GM21381 (cell line): Measurements from ENCODE around the gene ADGRA3.
"Not testable (repeated sequence)": the region's sequence is repeated elsewhere in the genome, so short reads cannot be mapped to it uniquely, and the experiment has no call there.

Experiments used
- ATAC-seq: cut with Tn5 transposase; IDR thresholded peaks from one replicate; pipeline ENCODE4 v1.9.1; 2021; ENCODE audit warnings: mild to moderate bottlenecking, moderate library complexity; ENCODE audit not compliant: unreplicated experiment

ADGRA3 gene

GRCh38 chr4:22384154-22384553 is 131.7 kb downstream of the ADGRA3 start:
- no peak for ATAC-seq

DNA sequence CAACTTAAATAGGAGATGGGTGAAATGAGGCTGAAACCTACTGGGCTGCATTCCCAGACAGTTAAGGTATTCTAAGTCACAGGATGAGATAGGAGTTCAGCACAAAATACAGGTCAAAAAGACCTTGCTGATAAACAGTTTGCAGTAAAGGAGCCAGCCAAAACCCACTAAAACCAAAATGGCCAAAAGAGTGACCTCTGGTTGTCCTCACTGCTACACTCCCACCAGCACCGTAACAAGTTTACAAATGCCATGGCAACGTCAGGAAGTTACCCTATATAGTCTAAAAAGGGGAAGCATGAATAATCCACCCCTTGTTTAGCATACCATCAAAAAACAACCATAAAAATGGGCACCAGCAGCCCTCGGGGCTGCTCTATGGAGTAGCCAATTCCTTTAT is 133.7 kb downstream of the ADGRA3 start:
- not testable (repeated sequence) for ATAC-seq

- ATAC-seq: no peak
Observed at GRCh38 chr4:22372986-22373385, 142.9 kb downstream of the ADGRA3 start.

- no peak for ATAC-seq
Observed at GRCh38 chr4:22369901-22370562, 145.8 kb downstream of the ADGRA3 start.

DNA sequence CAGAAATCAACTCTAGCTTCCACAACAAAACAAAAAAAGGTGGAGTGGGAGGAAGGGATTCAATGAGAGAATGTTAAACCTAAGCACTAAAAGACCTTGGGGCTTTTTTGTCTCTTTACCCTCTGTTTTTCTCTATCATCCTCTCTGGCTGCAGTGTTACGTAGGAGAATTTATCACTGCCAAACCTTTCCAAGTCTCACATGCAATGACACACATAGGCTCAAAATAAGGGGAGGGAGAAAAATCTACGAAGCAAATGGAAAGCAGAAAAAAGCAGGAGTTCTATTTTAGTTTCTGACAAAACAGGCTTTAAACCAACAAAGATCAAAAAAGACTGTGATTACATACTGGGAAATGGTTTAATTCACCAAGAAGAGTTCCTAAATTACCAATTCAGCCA is 152.1 kb downstream of the ADGRA3 start:
- ATAC-seq: no peak

GRCh38 chr4:22363036-22363435 is 152.8 kb downstream of the ADGRA3 start:
- ATAC-seq: no peak

DNA sequence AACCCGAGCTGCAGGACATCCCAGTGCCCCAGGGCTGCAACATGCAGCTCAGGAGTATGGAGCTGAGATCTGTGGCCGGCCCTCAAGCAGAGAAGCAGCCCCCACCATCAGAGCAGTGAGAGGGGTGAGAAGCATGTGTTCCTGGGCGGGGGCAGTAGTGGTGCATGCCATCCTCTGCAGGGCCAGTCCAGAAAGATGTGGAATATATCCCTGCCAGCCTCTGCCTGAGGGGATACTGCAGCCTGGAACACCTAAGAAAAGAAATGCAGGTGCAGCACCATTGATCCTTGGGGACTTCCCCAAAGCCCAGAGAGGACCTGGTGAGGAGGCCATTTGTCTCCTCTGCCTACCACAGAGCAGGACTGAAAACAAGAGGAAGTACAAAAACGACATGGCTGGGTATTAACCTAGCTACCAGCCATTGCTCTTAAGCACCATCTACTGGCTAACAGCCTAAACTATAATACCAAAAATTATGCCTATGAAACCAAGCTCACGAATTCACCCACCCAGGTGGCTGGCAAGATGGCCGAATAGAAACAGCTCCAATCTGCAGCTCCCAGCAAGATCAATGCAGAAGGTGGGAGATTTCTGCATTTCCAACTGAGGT is 158.8 kb downstream of the ADGRA3 start:
- no peak for ATAC-seq

GRCh38 chr4:22348410-22348809 is 167.5 kb downstream of the ADGRA3 start:
- no peak for ATAC-seq

DNA sequence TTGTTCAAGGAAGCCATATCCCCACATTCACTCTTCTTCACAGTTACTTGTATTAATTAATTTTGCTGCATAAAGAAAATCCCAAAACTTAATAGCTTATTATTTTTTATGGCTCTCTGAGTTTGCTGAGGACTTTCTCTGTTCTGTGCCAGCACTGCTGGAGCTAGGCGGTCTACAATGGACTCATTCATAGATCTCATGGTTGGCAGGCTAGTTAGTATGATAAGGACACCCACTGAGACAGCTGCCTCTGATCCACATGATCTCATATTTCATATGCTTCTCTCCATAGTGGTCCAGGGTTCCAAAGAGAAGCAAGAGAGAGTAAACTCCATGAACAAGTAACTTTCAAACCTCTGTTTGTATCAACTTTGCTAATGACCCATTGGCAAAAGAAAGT is 170.2 kb downstream of the ADGRA3 start:
- no peak for ATAC-seq

GRCh38 chr4:22345055-22345454 is 170.8 kb downstream of the ADGRA3 start:
- ATAC-seq: no peak

DNA sequence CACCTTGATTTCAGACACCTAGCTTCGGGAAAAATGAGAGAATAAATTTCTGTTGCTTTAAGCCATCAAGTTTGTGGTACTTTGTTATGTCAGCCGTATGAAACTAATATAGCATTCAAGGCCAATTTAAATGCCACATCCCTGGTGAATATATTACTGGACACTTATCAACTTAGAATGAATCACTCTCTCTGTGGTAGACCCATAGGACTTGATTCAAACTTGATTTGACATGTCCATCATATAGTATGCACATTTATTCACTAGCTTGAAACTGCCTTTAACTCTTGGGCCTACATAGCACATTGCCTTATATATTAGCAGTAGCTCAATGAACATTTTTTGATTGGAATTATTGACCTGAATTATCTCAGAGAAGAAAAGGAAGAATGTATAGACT is 172.3 kb downstream of the ADGRA3 start:
- ATAC-seq: no peak

- no peak for ATAC-seq
Observed at GRCh38 chr4:22339491-22339890, 176.4 kb downstream of the ADGRA3 start.

GRCh38 chr4:22338796-22339195 is 177.1 kb downstream of the ADGRA3 start:
- ATAC-seq: no peak
